HG02852 (cell line): ENCODE data around the gene CACNA1C.

Source experiments
- ATAC-seq: cut with Tn5 transposase; IDR thresholded peaks from one replicate; pipeline ENCODE4 v1.9.1; 2021; ENCODE audit warnings: mild to moderate bottlenecking, moderate library complexity; ENCODE audit not compliant: unreplicated experiment

Gene CACNA1C

GRCh38 chr12:2646341-2646740 lies 593.6 kb downstream of the CACNA1C start:
- no peak for ATAC-seq

- ATAC-seq, result no peak
Measured at GRCh38 chr12:2647186-2647585, 594.4 kb downstream of the CACNA1C start.

- ATAC-seq, result no peak
Measured at GRCh38 chr12:2648406-2648805, 595.6 kb downstream of the CACNA1C start.

GRCh38 chr12:2649201-2650030 lies 596.6 kb downstream of the CACNA1C start:
- ATAC-seq, result no peak

- ATAC-seq, result no peak
Measured at GRCh38 chr12:2650261-2651067, 597.7 kb downstream of the CACNA1C start.

GRCh38 chr12:2651068-2651965 lies 598.5 kb downstream of the CACNA1C start:
- no peak for ATAC-seq

- ATAC-seq, result no peak
Measured at GRCh38 chr12:2652011-2652400, 599.2 kb downstream of the CACNA1C start.

GRCh38 chr12:2652401-2653081 lies 599.8 kb downstream of the CACNA1C start:
- no peak for ATAC-seq

GRCh38 chr12:2653461-2653965 lies 600.7 kb downstream of the CACNA1C start:
- ATAC-seq, result no peak

GRCh38 chr12:2654311-2654710 lies 601.5 kb downstream of the CACNA1C start:
- ATAC-seq, result no peak

GRCh38 chr12:2654741-2655140 lies 602.0 kb downstream of the CACNA1C start:
- no peak for ATAC-seq

GRCh38 chr12:2662524-2662923 lies 609.7 kb downstream of the CACNA1C start:
- no peak for ATAC-seq

- ATAC-seq, result no peak
Measured at GRCh38 chr12:2664721-2665577, 612.2 kb downstream of the CACNA1C start.

- no peak for ATAC-seq
Measured at GRCh38 chr12:2666411-2666810, 613.6 kb downstream of the CACNA1C start.

- no peak for ATAC-seq
Measured at GRCh38 chr12:2666846-2667245, 614.1 kb downstream of the CACNA1C start.

- ATAC-seq, result no peak
Measured at GRCh38 chr12:2667716-2668440, 615.1 kb downstream of the CACNA1C start.

- ATAC-seq, result no peak
Measured at GRCh38 chr12:2668816-2669215, 616.0 kb downstream of the CACNA1C start.

- ATAC-seq, result no peak
Measured at GRCh38 chr12:2669560-2669959, 616.8 kb downstream of the CACNA1C start.

- no peak for ATAC-seq
Measured at GRCh38 chr12:2672863-2673262, 620.1 kb downstream of the CACNA1C start.
